Middle frontal gyrus (tissue), 1 donor: Measurements from ENCODE around the gene MSI2.
"Not testable (repeated sequence)": the region's sequence is repeated elsewhere in the genome, so short reads cannot be mapped to it uniquely, and the experiment has no call there.

ENCODE experiments used
- DNase-seq: peaks from one replicate; pipeline ENCODE4 v3.0.0-alpha.2; 2015; ENCODE audit warnings: low spot score; ENCODE audit errors: extremely low spot score

Gene MSI2

GRCh38 chr17:57606111-57606875 lies 350.0 kb downstream of the MSI2 start:
- no peak for DNase-seq

GRCh38 chr17:57607553-57608120 lies 351.3 kb downstream of the MSI2 start:
- no peak for DNase-seq

- DNase-seq: no peak
Observed at GRCh38 chr17:57608369-57609124, 352.2 kb downstream of the MSI2 start.

DNA sequence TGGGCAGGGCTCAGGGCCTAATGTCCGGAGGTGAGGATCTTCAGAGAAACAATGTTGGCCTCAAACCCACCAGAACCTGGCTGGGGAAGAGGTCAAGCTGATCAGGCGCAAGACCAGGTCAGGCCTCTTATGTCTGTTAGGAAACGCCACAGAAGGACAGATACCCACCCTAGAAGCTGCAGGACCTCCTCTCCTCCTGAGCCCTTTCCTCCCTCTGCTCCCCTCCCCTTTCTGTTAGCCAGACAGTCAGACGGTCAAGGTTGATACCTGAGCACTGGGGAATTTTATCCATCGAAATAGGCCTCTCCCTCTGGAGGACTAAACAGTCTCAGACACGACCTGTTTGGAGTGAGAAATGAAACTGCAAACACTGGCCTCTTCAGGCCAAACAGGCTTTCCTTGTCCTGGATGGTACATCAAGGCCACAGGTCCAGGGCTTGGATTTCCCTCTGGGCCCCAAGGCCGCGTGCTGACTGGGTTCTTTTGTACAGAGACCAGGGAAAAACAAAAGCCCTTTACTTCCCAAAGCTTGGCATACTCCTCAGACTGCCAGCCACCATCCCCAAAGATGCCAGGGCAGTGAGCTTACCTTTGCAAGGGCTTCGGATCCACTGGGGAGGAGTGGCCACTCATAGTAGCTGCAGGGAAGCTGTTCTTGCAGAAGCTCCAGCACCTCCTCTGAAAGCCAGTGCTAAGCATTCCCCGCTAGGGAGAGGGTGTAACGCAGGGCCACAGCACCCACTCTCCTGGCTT lies 353.0 kb downstream of the MSI2 start:
- no peak for DNase-seq

DNA sequence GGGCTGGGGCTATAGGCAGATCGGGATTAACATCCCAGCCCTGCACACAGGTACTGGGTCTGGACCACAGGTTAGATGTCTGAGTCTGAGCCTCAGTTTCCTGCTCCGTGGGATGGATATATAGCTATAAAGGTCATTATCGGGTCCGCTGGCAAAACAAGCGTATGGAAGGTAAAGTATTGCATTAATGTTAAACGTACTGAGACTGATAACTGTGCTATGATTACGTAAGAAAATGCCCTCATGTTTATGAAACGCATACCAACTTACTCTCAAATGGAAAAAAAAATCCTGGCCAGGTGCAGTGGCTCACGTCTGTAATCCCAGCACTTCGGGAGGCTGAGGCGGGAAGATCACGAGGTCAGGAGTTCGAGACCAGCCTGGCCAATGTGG lies 353.6 kb downstream of the MSI2 start:
- no peak for DNase-seq

- DNase-seq: no peak
Observed at GRCh38 chr17:57612202-57613071, 356.1 kb downstream of the MSI2 start.

GRCh38 chr17:57614742-57615141 lies 358.4 kb downstream of the MSI2 start:
- no peak for DNase-seq

GRCh38 chr17:57615836-57616757 lies 359.8 kb downstream of the MSI2 start:
- no peak for DNase-seq

GRCh38 chr17:57617218-57617617 lies 360.9 kb downstream of the MSI2 start:
- DNase-seq: no peak

DNA sequence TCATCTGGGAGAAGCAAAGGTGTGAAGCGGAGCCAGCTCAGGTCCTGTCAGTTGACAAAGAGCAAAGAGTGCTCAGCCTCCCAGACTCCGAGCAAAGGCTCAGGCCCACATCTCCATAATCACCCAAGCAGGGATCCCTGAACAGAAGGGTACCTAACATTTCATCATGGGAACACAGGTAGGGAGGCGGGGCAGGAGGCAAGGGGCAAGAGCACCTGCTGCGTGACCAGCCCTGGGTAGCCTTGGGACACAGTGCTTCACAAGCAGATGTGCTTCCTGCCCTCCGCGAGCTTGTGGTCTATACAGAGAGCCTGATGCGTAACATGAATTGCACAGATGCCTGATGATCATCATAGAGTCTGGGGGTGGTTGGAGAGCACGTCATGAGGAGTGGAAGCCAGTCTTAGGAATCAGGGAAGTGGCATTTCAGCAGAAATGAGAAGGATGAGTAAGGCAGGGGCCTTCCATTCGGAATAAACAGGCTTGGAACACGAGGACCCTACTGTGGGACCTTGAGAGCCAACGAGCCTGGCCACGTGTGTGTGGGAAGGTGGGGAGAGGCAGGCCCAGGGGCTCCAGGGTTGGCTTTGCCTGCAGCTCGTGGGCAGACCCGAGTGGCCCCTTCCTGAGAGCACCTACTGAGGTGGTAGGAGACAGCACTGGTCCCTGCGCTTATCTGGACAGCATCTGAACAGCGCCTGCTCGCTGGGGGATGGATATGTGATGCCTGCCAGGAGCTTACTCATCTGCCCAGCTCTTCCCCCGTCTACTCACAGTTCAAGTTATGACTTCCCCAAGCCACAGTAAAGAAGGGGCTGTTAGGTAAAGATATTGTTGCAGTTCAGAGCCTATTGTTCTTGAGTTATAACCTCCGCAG lies 363.0 kb downstream of the MSI2 start:
- DNase-seq: no peak

- no peak for DNase-seq
Observed at GRCh38 chr17:57620576-57620975, 364.3 kb downstream of the MSI2 start.

DNA sequence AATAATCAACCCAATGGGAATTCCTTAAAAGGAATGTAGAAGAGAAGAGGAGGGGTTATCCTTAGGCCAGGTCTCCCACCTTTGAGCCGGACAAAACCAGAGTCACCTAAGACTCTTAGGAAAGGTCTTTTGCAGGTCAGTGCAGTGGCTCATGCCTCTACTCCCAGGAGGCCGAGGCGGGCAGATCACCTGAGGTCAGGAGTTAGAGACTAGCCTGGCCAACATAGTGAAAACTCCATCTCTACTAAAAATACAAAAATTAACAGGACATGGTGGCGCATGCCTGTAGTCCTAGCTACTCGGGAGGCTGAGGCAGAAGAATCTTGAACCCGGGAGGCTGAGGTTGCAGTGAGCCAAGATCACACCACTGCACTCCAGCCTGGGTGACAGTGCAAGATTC lies 365.5 kb downstream of the MSI2 start:
- DNase-seq: not testable (repeated sequence)

- no peak for DNase-seq
Observed at GRCh38 chr17:57622306-57622682, 366.0 kb downstream of the MSI2 start.

DNA sequence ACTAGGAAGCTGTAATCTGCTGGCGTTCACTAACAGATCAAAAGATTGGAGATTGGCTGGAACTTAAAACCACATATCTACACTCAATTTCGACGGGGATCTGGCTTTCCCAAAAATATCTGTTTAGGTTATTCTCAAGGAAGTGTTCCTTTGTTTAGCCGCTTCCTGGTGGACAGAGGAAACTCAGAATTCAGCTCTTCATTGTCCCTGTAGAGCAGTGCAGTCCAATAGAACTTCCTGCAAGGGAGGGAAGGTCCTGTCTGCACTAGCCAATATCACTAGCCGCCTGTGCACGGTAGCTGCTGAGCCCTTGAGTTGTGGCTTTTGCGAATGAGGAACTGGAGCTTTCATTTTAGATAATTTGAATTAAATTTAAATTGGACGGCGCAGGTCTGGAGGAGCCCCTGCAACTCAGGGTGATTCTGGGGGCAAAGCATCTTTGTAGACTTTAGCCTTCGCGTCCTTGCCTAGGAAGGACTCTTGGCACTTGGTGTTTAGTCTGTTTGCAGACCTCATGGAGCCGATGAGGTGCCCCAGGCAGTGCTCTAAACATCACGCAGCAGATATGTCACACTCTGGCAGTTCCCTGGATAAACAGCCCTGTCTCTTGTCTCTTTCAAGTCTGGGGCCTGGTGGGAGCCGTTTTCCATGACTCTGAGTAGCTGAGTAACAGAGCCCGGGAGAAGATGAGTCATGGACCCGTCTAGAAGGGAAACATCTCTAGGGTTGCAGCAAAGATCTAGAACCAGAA lies 366.5 kb downstream of the MSI2 start:
- no peak for DNase-seq

DNA sequence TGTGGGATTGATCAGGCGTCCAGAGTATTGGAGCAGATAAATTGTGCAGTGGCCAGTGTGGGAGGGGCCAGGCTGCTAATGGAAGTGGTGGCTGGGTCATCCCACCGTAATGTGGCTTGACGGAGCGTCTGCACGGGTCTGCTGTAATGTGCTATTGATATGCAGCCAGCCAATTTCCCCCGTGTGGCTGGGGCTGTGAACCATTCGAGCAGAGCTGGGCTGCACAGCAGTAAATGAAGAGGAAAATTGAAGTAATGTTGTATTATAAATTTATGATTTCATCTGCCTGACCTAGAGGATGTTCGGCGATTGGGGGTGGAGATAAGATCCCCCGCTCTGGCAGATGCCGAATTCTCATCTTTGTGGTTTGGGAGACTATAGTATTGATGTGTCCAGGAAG lies 367.3 kb downstream of the MSI2 start:
- DNase-seq: no peak

DNA sequence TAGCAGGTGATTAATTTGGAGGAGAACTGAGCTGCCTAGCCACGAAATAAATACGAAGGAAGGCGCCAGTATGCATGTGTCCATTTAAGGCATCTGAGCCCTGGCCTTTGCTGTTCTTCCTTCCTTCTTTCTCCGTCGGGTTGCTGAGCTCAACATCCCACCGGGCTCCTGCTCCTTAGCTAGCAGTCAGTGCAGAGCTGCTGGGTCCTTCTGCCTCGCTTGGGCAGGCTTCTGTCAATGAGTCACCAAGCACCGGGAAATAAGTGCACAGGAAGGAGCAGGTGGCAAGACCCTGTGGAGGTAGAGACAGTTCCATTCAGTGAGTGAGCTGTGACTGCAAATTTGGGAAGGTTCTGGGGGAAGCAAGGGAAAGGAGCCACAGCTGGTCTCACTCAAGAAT lies 368.1 kb downstream of the MSI2 start:
- DNase-seq: no peak

DNA sequence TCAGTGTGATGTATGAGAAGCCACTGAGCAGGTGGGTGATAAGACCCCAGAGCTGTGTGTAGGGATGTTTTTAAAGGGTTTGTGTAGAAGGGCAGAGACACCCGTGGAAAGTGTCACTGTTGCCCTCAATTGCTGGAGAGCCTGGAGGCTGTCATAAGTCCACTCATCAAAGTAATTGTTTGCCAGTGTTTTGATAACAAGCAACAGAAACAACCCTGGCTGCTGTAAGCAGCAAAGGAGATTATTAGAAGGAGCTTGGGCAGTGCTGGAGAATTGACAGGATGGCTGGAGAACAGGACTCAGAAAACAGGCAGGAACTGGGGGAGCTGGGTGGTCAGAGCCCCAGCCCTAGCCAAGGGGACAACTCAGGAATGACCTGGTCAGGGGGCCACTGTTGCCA lies 369.2 kb downstream of the MSI2 start:
- DNase-seq: no peak

DNA sequence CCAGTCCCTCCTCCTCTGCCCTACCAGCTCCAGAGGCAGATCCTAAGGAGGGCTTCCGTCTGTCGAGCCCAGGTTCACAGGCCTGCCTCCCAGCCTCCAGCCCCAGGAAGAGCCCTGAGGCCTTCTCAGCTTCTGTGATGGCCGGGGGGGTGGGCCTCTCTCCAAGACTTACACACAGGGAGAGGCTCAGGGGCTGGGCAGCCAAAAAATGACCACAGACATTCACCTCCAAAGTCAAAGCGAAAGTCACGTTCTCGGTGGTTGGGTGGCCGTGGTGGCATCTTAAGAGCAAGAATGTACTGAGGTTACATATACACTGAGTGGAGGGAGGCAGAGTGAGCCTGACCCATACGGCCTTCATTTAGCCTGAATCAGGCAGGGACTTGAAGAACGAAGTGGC lies 369.6 kb downstream of the MSI2 start:
- DNase-seq: no peak
